Pancreas (tissue), 10 donors: ENCODE results near the gene CR1. TPM values are rescaled to one million over a fixed set of nuclear protein-coding genes. Genes with fewer than 3 reads are reported as not detected.

Experiments used
- ATAC-seq, 4 donors: fragments of 200-7000 bp; cut with Tn5 transposase; one replicate each; pipeline versions ENCODE4 v1.8.0 to v1.9.1; 2020; ENCODE audit warnings: mild to moderate bottlenecking in 4 of 4, moderate library complexity in 4 of 4
- DNase-seq, 6 donors: peaks; one replicate each; pipeline ENCODE4 v3.0.0-alpha.2; 2020
- FAIRE-seq: peaks from 2 replicates; lab custom pipeline; 2012; peaks lifted over from hg19 to GRCh38; lab: Jason Lieb, UNC
- H3K27ac ChIP-seq, 4 donors: fragments of 200-600 bp; sonication (generic); 1 replicate in 3 of 4; 2 replicates in 1 of 4; pipeline versions ENCODE4 v1.5.0 to v1.8.0; 2020
- H3K27me3 ChIP-seq, 4 donors: fragments of 200-600 bp; one replicate each; pipeline ENCODE4 v1.8.0; 2021
- H3K36me3 ChIP-seq, 3 donors: fragments of 200-600 bp; sonication (generic) in 1 of 3; one replicate each; pipeline versions ENCODE4 v1.5.0 to v1.8.0; 2020 to 2021
- H3K4me1 ChIP-seq, 3 donors: fragments of 200-600 bp; one replicate each; pipeline ENCODE4 v1.8.0; 2021
- H3K4me3 ChIP-seq, 4 donors: fragments of 200-600 bp; sonication (generic) in 2 of 4; one replicate each; pipeline versions ENCODE4 v1.5.0 to v1.8.0; 2020 to 2021
- H3K9me3 ChIP-seq, 4 donors: fragments of 200-600 bp; one replicate each; pipeline ENCODE4 v1.8.0; 2021
- WGBS, 2 donors: extraction: QIAGEN DNeasy Blood & Tissue Kit; methylation state at CpG; one replicate each; pipeline ENCODE4 v1.1.7; 2013; 5-methylcytosine and 5-hydroxymethylcytosine counted together
- intact Hi-C, 3 donors: fragments of 100-400 bp; cut with DNase I; formaldehyde crosslinking; loops; one replicate each; pipeline versions ENCODE4 v1.11.1 to v1.14.2; 2022
- polyA plus RNA-seq, 2 donors: library from polyadenylated mRNA; stranded (reverse); fragments of 200-250 nt; gene quantifications; one replicate each; pipeline ENCODE4 v1.2.3, GENCODE V29; 2013
- total RNA-seq, 6 donors: library from RNA; stranded (reverse); fragmentation: NEBNext Ultra II Directional in 4 of 6; extraction: Animal tissue kit (Norgen Biotek cat#: 25700) in 4 of 6; gene quantifications; one replicate each; pipeline versions ENCODE4 v1.2.1 to v1.2.4, GENCODE V29; 2021 to 2023
- TF ChIP-seq, protein P1 (sequence below), 4 donors: fragments of 200-600 bp; sonication (generic) in 3 of 4; IDR thresholded peaks; one replicate each; pipeline versions ENCODE4 v1.5.0 to v1.8.0; 2021; ENCODE audit warnings: antibody characterized with exemption in 4 of 4
- donor health status: healthy with polysubstance abuse.
- donor health status: DM: no; HTN: no; CAD: no; lungs with moderate emphysema.
- donor health status: DM: no; HTN: no; CAD: no.
- donor health status: control.
- donor health status: control.
- donor health status: Bipolar disorder and iron deficiency.
- donor health status: DM: yes; HTN: yes; CAD: no.
- donor health status: DM: no; HTN: no; CAD: no.
- donor health status: DM: no; HTN: no; CAD: no.
- donor health status: DM: yes; HTN: yes; CAD: no.

The CR1 gene
- total and polyA plus RNA-seq, 8 donors = 0.05 to 4.7 (median 0.29) TPM

DNA sequence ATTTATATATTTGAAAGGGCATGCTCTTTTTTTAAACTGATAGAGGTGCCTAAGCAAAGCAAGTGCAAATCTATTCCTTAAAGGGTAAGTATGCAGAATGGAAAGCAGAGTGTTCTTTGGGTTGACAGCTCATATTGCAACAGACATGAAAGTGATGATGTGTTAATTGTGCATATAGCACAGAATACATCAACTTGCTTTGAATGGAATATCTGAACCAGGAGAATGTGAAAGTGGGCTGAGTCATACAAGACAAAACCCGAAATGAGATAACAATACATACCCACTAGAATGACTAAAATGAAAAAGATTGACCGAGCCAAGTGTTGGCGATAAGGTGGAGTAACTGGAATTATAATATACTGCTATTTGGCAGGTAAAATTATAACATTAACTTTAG is 4.3 kb downstream of the CR1 start:
- H3K27ac ChIP-seq = no peak overlapping the region
- TF ChIP-seq, protein P1, sequence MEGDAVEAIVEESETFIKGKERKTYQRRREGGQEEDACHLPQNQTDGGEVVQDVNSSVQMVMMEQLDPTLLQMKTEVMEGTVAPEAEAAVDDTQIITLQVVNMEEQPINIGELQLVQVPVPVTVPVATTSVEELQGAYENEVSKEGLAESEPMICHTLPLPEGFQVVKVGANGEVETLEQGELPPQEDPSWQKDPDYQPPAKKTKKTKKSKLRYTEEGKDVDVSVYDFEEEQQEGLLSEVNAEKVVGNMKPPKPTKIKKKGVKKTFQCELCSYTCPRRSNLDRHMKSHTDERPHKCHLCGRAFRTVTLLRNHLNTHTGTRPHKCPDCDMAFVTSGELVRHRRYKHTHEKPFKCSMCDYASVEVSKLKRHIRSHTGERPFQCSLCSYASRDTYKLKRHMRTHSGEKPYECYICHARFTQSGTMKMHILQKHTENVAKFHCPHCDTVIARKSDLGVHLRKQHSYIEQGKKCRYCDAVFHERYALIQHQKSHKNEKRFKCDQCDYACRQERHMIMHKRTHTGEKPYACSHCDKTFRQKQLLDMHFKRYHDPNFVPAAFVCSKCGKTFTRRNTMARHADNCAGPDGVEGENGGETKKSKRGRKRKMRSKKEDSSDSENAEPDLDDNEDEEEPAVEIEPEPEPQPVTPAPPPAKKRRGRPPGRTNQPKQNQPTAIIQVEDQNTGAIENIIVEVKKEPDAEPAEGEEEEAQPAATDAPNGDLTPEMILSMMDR (IDR thresholded peaks at IDR 0.05) = no peak
- WGBS, 2 donors = 57% methylated on average over 3 of the region's 3 CpGs
- ATAC-seq (no peak), FAIRE-seq (no peak), DNase-seq (no peak)
- H3K9me3 ChIP-seq = no peaks in the 10 kb centered on the region
- H3K27me3 ChIP-seq = peaks cover 0 to 5% (median 0%) of the 10 kb centered on the region in 4 donors
- H3K4me3 ChIP-seq = no peak overlapping the region
- no peaks in the 10 kb centered on the region for H3K4me1 ChIP-seq
- H3K36me3 ChIP-seq = no peaks in the 10 kb centered on the region
- intact Hi-C loops = no loop called here

DNA sequence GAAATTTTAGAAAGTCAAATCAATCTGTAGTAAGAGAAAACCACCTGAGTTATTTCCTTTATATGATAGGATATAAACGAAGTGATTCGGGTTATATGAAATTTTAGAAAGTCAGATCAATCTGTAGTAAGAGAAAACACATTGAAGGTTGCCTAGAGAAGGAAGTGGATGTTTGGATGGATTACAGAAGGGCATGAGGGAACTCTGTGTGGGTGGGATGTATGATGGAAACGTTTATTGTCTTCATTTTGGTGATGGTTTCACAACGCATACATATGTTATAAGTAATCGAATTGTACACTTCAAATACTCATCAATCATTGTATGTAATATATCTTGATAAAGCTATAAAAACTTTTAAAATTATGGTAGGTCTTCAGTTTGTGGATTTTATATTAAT is 5.1 kb downstream of the CR1 start:
- Histone ChIP-seq H3K27ac (no peak overlapping the region), H3K36me3 (no peaks in the 10 kb centered on the region), H3K4me3 (no peak overlapping the region), H3K27me3 (peaks cover 0 to 5% (median 0%) of the 10 kb centered on the region in 4 donors), H3K9me3 (no peaks in the 10 kb centered on the region), H3K4me1 (no peaks in the 10 kb centered on the region)
- TF ChIP-seq, protein P1 (IDR thresholded peaks at IDR 0.05) = no peak
- ATAC-seq (no peak), FAIRE-seq (no peak), DNase-seq (no peak)
- intact Hi-C loops = no loop called here
- WGBS, 2 donors = 37 to 46% methylated on average over 5 of the region's 5 CpGs

GRCh38 chr1:207502726-207503125 is 6.8 kb downstream of the CR1 start:
- H3K4me3 ChIP-seq = no peak overlapping the region
- H3K27me3 ChIP-seq = peaks cover 0 to 5% (median 0%) of the 10 kb centered on the region in 4 donors
- WGBS, 2 donors = 42 to 57% methylated on average over 7 of the region's 7 CpGs
- ATAC-seq (no peak), DNase-seq (no peak), FAIRE-seq (no peak)
- TF ChIP-seq, protein P1 (IDR thresholded peaks at IDR 0.05) = no peak
- intact Hi-C loops = no loop called here
- no peaks in the 10 kb centered on the region for H3K36me3 ChIP-seq
- H3K4me1 ChIP-seq = no peaks in the 10 kb centered on the region
- no peaks in the 10 kb centered on the region for H3K9me3 ChIP-seq
- no peak overlapping the region for H3K27ac ChIP-seq

DNA sequence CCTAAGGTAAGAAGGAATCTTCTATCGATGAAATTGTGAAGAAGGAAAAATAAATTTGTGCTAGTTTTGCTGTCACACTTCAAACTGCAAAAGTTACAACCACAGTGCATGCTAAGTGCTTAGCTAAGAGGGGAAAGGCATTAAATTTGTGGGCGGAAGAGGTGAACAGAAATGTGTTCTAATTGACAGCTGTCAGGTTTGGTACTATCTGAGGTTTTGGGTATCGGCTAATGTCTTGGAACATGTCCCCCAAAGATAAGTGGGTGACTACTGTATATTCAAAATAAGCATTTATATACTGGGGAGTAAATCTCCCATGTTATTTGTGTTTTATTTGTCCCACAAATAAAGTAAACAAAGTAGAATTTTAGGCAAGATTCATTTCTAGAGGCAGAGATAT is 8.0 kb downstream of the CR1 start:
- Histone ChIP-seq H3K9me3 (no peaks in the 10 kb centered on the region), H3K27ac (no peak overlapping the region), H3K4me1 (no peaks in the 10 kb centered on the region), H3K27me3 (peaks cover 0 to 5% (median 0%) of the 10 kb centered on the region in 4 donors), H3K4me3 (no peak overlapping the region), H3K36me3 (no peaks in the 10 kb centered on the region)
- ATAC-seq (no peak), FAIRE-seq (no peak), DNase-seq (no peak)
- TF ChIP-seq, protein P1 (IDR thresholded peaks at IDR 0.05) = no peak
- WGBS, 2 donors = 71 to 85% methylated on average over 3 of the region's 3 CpGs
- intact Hi-C loops = no loop called here

DNA sequence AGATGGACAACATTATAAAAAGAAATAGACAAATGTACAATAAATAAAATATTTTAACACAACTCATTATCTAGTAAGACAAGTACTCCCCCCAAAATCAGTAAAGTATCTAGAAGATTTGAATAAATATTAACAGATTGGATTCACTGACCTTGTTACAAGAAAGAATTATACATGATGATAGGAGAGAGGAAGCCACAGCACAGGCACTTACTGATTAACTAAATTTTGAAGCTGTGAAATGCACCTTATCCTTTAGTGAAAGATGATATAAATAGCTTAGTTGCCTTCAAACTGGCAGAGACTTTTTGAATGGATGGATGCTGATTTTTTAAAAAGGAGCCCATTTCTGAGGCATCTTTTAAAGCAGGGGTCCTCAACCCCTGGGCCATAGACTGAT is 8.5 kb downstream of the CR1 start:
- Histone ChIP-seq H3K27ac (no peak overlapping the region), H3K4me3 (no peak overlapping the region), H3K9me3 (no peaks in the 10 kb centered on the region), H3K27me3 (peaks cover 0 to 5% (median 0%) of the 10 kb centered on the region in 4 donors), H3K4me1 (no peaks in the 10 kb centered on the region), H3K36me3 (no peaks in the 10 kb centered on the region)
- ATAC-seq = no peak
- intact Hi-C loops = no loop called here
- FAIRE-seq = no peak
- TF ChIP-seq, protein P1 (IDR thresholded peaks at IDR 0.05) = no peak
- DNase-seq = no peak
